Memory B cell (primary cell): ENCODE measurements around the gene TEX101.
"Not testable (repeated sequence)": the region's sequence is repeated elsewhere in the genome, so short reads cannot be mapped to it uniquely, and the experiment has no call there.

Experiments used
- ATAC-seq: fragments of 150-1000 bp; cut with Tn5 transposase; 2 replicates; pipeline ENCODE4 v1.10.0; 2021; ENCODE audit warnings: low read depth, mild to moderate bottlenecking, moderate library complexity
- DNase-seq, 2 donors: peaks; one replicate each; pipeline ENCODE4 v3.0.0; 2022; ENCODE audit warnings: low spot score in 2 of 2
- H3K27ac Mint-ChIP-seq: one replicate; pipeline ENCODE4 v1.8.0; 2022; ENCODE audit warnings: mild to moderate bottlenecking, moderate library complexity, mixed read lengths
- H3K27me3 Mint-ChIP-seq: one replicate; pipeline ENCODE4 v1.8.0; 2022; ENCODE audit warnings: mixed read lengths
- H3K36me3 Mint-ChIP-seq: one replicate; pipeline ENCODE4 v1.8.0; 2022; ENCODE audit warnings: mild to moderate bottlenecking, mixed read lengths
- H3K4me1 Mint-ChIP-seq: one replicate; pipeline ENCODE4 v1.8.0; 2022; ENCODE audit warnings: mixed read lengths
- H3K4me3 Mint-ChIP-seq: one replicate; pipeline ENCODE4 v1.8.0; 2022; ENCODE audit warnings: mild to moderate bottlenecking, moderate library complexity, mixed read lengths
- H3K9me3 Mint-ChIP-seq: one replicate; pipeline ENCODE4 v1.8.0; 2022; ENCODE audit warnings: mixed read lengths

Gene TEX101, protein sequence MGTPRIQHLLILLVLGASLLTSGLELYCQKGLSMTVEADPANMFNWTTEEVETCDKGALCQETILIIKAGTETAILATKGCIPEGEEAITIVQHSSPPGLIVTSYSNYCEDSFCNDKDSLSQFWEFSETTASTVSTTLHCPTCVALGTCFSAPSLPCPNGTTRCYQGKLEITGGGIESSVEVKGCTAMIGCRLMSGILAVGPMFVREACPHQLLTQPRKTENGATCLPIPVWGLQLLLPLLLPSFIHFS

DNA sequence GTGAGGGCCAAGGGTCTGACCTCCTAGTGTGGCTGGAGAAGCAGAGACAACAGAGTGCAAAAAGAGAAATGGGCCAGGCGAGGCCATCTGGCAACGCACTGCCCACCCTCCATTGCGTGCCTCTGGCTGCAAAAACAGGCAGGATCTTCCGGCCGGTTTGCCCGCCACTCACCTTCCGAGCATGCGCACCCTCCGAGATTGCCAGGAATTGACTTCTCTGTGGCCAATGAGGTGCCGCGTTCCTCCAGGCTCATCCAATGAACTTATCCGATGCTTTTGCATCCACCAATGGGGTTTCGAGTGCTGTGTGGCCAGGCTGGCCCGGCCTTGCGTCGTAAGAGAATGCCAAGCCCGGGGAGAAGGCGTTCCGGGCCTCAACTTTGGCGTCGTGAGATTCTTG, at the start of gene TEX101:
TSS of gene TEX101 (plus strand) at position 337 of the 400 bp plus-strand sequence. CDS start 1,030 bp downstream, outside the sequence.
- H3K27me3 Mint-ChIP-seq: peaks cover 6% of the 10 kb centered on the region
- H3K27ac Mint-ChIP-seq: no peak within 1 kb of the TSS
- H3K4me1 Mint-ChIP-seq: peaks cover 3% of the 10 kb centered on the region
- no peak within 1 kb of the TSS for H3K4me3 Mint-ChIP-seq
- no peak for DNase-seq
- peaks cover 10% of the 10 kb centered on the region for H3K9me3 Mint-ChIP-seq
- H3K36me3 Mint-ChIP-seq: peaks cover 3% of the 10 kb centered on the region
- ATAC-seq: no peak

DNA sequence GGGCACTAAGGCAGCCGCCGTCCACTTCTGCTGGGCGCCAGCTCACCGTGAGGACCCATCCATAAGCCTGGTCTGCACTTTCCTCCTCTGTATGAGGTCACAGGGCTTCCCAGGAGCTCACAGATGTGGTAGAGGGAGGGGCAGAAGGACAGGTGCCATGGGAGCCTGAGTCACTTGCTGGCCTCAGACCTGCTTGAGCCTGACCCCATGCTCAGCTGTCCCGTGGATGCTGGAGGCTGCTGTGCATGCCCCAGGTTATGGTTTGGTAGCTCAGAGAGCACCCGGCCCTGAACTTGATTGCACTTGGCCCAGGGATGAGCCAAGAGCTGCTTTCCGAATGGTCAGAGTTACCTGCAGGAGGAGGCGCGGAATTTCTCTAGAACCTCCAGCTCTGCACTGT, 49.0 kb upstream of the TEX101 start:
- not testable (repeated sequence) for ATAC-seq, H3K4me3 Mint-ChIP-seq, H3K9me3 Mint-ChIP-seq, H3K27ac Mint-ChIP-seq, H3K27me3 Mint-ChIP-seq, H3K36me3 Mint-ChIP-seq, DNase-seq, H3K4me1 Mint-ChIP-seq

DNA sequence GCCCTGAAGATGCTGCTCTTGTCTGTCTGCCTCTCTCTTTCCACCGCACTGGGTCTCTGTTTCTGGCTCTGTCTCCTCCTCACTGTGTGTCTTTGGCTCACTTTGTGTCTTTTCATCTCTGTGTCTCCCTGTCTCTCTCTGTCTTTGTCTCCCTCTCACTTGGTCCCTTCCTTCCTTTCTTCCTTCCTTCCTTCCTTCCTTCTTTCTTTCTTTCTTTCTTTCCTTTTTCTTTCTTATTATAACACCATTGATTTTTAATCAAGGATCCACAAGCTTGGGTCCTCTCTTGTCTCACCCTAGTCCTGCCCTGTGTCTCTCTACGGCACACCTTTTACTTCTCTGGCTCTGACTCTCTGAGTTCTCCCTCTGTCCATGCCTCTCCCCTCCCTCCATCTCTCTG, 46.9 kb upstream of the TEX101 start:
- Mint-ChIP-seq H3K27ac (peak overlapping the region; percentile 5), H3K4me3 (no peak overlapping the region), H3K9me3 (peaks cover 1% of the 10 kb centered on the region), H3K4me1 (no peaks in the 10 kb centered on the region), H3K36me3 (no peaks in the 10 kb centered on the region), H3K27me3 (peaks cover 6% of the 10 kb centered on the region)
- DNase-seq: no peak
- ATAC-seq: no peak

DNA sequence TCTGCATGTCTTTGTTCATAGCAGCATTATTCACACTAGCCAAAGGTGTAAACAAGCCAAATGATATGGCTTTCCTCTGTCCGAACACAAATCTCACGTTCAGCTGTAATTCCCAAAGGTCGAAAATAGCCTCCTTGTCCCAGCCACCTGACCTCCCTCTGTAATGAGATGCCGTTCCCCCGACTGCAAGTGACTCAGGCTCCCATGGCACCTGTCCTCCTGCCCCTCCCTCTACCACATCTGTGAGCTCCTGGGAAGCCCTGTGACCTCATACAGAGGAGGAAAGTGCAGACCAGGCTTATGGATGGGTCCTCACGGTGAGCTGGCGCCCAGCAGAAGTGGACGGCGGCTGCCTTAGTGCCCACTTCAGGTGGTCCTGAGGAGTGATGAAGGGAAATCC, 45.8 kb upstream of the TEX101 start:
- not testable (repeated sequence) for H3K27me3 Mint-ChIP-seq, H3K27ac Mint-ChIP-seq, H3K4me1 Mint-ChIP-seq, H3K36me3 Mint-ChIP-seq, DNase-seq, H3K4me3 Mint-ChIP-seq, H3K9me3 Mint-ChIP-seq, ATAC-seq

DNA sequence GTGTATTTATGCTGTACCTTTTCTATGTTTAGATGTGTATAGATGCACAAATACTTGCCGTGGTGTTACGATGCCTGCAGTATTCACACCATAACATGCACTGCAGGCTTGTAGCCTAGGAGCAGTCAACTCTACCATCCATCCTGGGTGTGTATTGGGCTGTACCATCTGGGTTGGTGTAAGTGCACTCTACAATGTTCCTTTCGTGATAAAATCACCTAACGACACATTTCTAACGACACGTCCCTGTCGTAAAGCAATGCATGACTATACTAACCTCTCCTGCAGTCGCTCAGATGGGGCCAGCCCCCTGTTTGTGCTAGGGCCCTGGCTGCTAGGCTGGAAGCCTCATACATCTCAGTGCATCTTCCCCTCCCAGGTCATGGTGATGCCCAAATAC, 42.8 kb upstream of the TEX101 start:
- H3K27ac Mint-ChIP-seq: no peak overlapping the region
- H3K4me1 Mint-ChIP-seq: no peaks in the 10 kb centered on the region
- ATAC-seq: no peak
- DNase-seq: no peak
- no peak overlapping the region for H3K4me3 Mint-ChIP-seq
- no peaks in the 10 kb centered on the region for H3K36me3 Mint-ChIP-seq
- H3K9me3 Mint-ChIP-seq: peaks cover 2% of the 10 kb centered on the region
- H3K27me3 Mint-ChIP-seq: peaks cover 9% of the 10 kb centered on the region

DNA sequence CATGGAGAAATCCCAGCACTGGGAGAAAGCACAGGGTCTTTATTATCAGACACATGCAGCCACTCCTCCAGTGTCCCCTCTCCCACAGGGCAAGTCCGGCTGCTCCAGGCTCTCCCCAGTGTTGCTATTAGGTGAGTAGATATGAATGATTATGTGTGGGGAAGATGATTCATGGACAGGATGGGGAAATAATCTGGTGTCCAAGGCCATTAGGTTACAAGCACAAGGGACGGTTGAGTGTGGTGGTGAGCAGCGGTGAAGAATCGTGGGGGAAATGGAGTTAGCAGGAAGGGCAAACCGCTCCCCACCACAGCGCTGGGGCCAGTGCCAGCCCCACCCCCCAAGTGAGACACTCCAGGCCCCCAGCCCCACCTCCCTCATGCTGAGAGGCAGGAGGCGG, 42.2 kb upstream of the TEX101 start:
- H3K27ac Mint-ChIP-seq: no peak overlapping the region
- peaks cover 9% of the 10 kb centered on the region for H3K27me3 Mint-ChIP-seq
- H3K4me1 Mint-ChIP-seq: no peaks in the 10 kb centered on the region
- ATAC-seq (no peak), DNase-seq (no peak)
- H3K36me3 Mint-ChIP-seq: no peaks in the 10 kb centered on the region
- H3K4me3 Mint-ChIP-seq: no peak overlapping the region
- H3K9me3 Mint-ChIP-seq: peaks cover 2% of the 10 kb centered on the region

DNA sequence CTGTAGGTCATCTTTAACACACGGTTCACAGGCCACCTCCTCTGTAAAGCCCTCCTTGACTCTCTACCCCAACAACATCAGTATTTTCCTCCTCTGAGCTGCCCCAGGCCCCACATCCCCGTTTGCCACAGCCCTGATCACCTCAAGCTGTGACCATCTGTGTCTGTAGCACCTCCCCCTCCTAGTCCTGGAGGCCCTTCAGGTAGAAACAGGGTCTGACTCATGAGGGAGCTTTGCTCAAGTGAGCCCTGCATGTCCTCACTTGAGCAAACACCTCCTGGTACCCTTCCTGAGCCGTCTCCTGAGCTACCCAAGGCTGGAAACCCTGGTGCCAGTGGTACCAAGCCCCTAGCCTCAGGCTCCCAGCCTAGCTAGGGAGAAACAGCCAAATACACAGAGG, 37.1 kb upstream of the TEX101 start:
- not testable (repeated sequence) for H3K9me3 Mint-ChIP-seq, H3K4me1 Mint-ChIP-seq, H3K27ac Mint-ChIP-seq, DNase-seq, H3K36me3 Mint-ChIP-seq, H3K27me3 Mint-ChIP-seq, H3K4me3 Mint-ChIP-seq, ATAC-seq

DNA sequence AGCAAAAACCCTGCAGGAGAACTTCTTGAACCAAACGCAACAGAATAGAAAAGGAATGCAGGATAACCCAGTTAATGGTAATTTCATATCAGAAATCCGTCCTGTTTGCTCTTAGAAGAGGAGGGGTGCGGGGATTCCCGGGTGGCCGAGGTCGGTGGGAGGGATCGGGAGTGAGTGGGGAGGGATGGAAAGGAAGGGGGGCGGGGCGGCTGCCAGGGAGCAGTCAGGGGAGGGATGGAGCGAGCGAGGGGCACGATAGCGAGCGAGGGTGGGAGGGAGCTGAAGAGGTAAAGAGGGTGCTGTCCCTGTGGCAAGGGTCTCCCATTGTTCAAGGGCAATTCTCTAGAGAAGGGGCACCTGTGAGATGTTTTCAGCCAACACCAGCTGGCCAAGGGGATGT, 34.7 kb upstream of the TEX101 start:
- Mint-ChIP-seq H3K27me3 (peaks cover 6% of the 10 kb centered on the region), H3K9me3 (peaks cover 2% of the 10 kb centered on the region), H3K27ac (no peak overlapping the region), H3K36me3 (no peaks in the 10 kb centered on the region), H3K4me3 (no peak overlapping the region), H3K4me1 (no peaks in the 10 kb centered on the region)
- ATAC-seq: no peak
- no peak for DNase-seq

DNA sequence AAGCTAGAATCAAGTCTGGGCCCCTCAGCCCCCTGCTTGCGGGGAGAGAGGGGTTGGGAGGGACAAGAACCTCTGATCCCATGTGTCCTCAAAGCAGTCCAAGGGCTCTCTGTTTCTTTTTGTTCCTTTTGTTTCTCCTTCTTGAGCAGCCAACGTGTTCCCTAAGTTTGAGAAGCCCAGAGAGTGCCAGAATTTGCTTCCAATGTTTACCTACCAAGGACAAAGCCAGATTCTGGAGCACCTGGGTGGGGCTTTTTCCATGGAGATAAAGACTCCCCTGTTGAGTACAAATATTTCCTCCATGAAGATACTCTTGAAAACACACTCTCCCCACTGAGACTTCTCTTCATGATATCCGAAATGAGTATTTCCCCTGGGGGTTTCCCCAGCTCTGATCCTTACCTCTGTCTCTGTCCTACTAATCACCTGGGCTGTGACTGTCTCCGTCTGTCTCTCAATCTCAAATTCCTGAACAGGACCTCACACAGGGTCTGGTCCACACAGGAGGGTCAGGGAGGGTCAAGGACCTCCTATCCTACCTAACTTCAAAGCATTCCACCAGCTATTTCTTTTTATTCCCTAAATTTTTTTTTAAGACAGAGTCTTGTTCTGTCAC, 33.8 kb upstream of the TEX101 start:
- H3K27ac Mint-ChIP-seq: no peak overlapping the region
- DNase-seq (no peak), ATAC-seq (no peak)
- H3K4me3 Mint-ChIP-seq: no peak overlapping the region
- H3K27me3 Mint-ChIP-seq: peaks cover 6% of the 10 kb centered on the region
- no peaks in the 10 kb centered on the region for H3K4me1 Mint-ChIP-seq
- H3K9me3 Mint-ChIP-seq: peaks cover 2% of the 10 kb centered on the region
- H3K36me3 Mint-ChIP-seq: peaks cover 3% of the 10 kb centered on the region

DNA sequence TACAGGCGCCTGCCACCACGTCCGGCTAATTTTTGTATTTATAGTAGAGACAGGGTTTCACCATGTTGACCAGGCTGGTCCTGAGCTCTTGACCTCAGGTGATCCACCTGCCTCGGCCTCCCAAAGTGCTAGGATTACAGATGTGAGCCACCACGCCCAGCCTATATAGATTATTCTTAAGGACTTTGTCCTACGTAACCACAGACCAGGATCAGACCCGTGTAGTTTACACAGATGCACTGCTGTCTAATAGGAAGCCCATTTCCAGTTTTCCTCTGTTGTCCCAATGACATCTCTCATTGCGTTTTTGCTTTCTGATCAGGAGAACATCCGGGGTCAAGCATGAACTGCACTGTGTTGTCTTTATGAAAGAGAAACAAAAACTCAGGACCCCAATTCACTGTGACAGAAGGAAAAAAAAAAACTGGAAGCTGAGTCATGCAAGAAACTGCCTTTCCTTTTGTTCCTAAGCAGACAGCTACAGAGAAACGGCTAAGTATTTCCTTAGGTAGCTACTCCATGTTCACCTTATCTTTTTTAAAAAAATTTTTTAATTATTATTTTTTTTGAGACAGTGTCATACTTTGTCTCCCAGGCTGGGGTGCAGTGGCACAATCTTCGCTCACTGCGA, 32.0 kb upstream of the TEX101 start:
- H3K27ac Mint-ChIP-seq, ATAC-seq, H3K27me3 Mint-ChIP-seq, H3K4me3 Mint-ChIP-seq, DNase-seq, H3K4me1 Mint-ChIP-seq, H3K9me3 Mint-ChIP-seq, H3K36me3 Mint-ChIP-seq: not testable (repeated sequence)

DNA sequence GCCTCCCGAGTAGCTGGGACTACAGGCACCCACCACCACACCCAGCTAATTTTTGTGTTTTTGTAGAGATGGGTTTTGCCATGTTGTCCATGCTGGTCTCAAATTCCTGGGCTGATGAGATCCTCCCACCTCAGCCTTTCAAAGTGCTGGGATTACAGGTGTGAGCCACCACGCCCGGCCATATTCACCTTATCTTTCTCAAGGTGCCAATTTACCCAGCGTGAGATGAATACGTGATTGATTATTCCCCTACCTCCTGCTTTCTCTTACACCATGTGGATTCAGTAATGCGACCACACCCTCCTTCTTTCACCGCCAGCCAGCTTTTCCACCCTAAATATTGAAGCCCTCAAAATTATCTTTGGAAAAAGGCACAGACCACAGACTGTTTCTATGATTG, 31.4 kb upstream of the TEX101 start:
- not testable (repeated sequence) for H3K9me3 Mint-ChIP-seq, H3K27me3 Mint-ChIP-seq, H3K27ac Mint-ChIP-seq, H3K4me1 Mint-ChIP-seq, ATAC-seq, H3K4me3 Mint-ChIP-seq, H3K36me3 Mint-ChIP-seq, DNase-seq

DNA sequence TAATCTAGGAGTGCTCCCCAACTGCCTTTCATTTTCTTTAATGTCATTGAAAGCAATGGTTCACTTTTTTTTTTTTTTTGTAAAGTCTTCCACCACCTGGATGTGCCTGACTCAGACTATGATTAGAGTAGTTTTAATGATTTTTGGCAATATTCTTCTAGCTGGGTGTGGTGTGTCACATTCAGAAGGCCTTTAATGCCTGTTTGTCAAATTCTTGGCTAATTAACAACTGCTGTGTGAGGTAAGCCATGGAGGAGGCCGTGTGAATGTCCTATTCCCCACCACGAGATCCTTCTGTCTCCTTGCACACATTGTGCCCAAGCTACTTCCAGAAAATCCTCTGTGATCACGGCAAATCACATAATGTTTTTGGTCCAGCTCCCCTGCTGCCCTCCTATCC, 30.9 kb upstream of the TEX101 start:
- not testable (repeated sequence) for DNase-seq, H3K27ac Mint-ChIP-seq, H3K4me1 Mint-ChIP-seq, H3K4me3 Mint-ChIP-seq, H3K27me3 Mint-ChIP-seq, H3K36me3 Mint-ChIP-seq, H3K9me3 Mint-ChIP-seq, ATAC-seq

DNA sequence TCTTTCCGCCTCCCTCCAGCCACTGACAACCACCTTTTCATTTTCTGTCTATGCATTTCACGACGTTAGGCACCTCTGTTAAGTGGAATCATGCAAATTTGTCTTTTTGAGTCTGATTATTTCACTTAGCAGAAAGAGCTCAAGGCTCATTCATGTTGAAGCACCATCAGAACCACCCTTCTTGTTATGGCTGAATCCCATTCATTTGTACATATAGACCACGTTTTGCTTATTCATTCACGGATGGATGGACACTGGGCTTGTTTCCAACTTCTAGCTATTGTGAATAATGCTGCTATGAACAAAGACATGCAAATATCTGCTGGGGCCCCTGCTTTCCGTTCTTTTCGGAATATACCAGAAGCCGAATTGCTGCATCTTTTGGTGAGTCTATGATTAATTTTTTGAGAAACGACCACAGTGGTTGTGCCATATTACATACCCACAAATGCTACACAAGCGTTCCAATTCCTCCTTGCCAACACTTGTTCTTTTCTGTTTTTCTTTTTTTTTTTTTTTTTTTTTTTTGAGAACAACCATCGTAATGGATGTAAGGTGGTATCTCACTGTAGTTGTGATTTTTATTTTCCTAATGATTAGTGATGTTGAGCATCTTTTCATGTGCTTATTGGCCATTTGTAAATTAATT, 23.7 kb upstream of the TEX101 start:
- DNase-seq, H3K27ac Mint-ChIP-seq, H3K36me3 Mint-ChIP-seq, ATAC-seq, H3K9me3 Mint-ChIP-seq, H3K4me3 Mint-ChIP-seq, H3K4me1 Mint-ChIP-seq: not testable (repeated sequence)
- H3K27me3 Mint-ChIP-seq: peaks cover 15% of the 10 kb centered on the region

DNA sequence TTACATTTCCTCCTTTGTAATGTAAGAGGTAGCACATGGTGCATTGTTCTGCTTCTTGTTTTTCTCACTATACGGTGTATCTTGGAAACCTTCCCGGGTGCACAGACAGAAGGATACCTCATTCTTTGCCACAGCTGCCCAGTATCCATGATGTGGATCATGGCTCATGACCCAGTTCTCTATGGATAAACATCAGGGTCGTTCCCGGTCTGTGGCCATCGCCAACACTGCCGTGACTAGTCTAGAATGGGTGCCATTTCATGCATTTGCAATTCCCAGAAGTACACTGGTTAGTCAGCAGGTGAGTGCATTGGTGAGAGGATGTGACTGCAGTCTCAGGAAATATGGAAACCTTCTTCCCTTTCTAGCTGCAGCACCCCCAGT, 23.1 kb upstream of the TEX101 start:
- H3K9me3 Mint-ChIP-seq, H3K36me3 Mint-ChIP-seq, H3K4me1 Mint-ChIP-seq, H3K27ac Mint-ChIP-seq, ATAC-seq, DNase-seq, H3K4me3 Mint-ChIP-seq: not testable (repeated sequence)
- peaks cover 16% of the 10 kb centered on the region for H3K27me3 Mint-ChIP-seq
